Suprapubic skin (tissue), 4 donors: ENCODE data around the gene DOK6. TPM values are rescaled to one million over a fixed set of nuclear protein-coding genes. Genes with fewer than 3 reads are reported as not detected.
A peak's percentile ranks its signal among the peaks of the same experiment; 100 is the strongest.
"Not testable (repeated sequence)": the region's sequence is repeated elsewhere in the genome, so short reads cannot be mapped to it uniquely, and the experiment has no call there.

Experiments
- DNase-seq, 2 donors: peaks; one replicate each; pipeline ENCODE4 v3.0.0-alpha.2; 2019; ENCODE audit warnings: low spot score in 2 of 2
- H3K27ac ChIP-seq: fragments of 200-600 bp; sonication (generic); one replicate; pipeline ENCODE4 v1.5.1; 2019
- H3K27me3 ChIP-seq: fragments of 200-600 bp; sonication (generic); one replicate; pipeline ENCODE4 v1.5.1; 2019
- H3K36me3 ChIP-seq: fragments of 200-600 bp; sonication (generic); one replicate; pipeline ENCODE4 v1.5.1; 2019
- H3K4me1 ChIP-seq: fragments of 200-600 bp; sonication (generic); one replicate; pipeline ENCODE4 v1.5.1; 2019
- H3K4me3 ChIP-seq: fragments of 200-600 bp; sonication (generic); one replicate; pipeline ENCODE4 v1.5.1; 2019; ENCODE audit warnings: mild to moderate bottlenecking
- H3K9me3 ChIP-seq: fragments of 200-600 bp; sonication (generic); one replicate; pipeline ENCODE4 v1.5.1; 2019
- EP300 ChIP-seq: sonication (generic); formaldehyde crosslinking; IDR thresholded peaks from one replicate; pipeline ENCODE4 v1.6.1; 2017; ENCODE audit warnings: antibody characterized with exemption
- POLR2A ChIP-seq, 2 donors: fragments of 450-650 bp; IDR thresholded peaks; one replicate each; pipeline ENCODE4 v1.6.1; 2017; ENCODE audit warnings: antibody characterized with exemption in 2 of 2, mild to moderate bottlenecking in 2 of 2, moderate library complexity in 2 of 2
- POLR2AphosphoS5 ChIP-seq, 3 donors: sonication (generic); formaldehyde crosslinking; IDR thresholded peaks; one replicate each; pipeline ENCODE4 v1.6.1; 2017; ENCODE audit warnings: antibody characterized with exemption in 3 of 3
- WGBS: methylation state at CpG from one replicate; pipeline ENCODE4 v1.1.5; 2018; 5-methylcytosine and 5-hydroxymethylcytosine counted together
- total RNA-seq, 4 donors: library from RNA; depleted of rRNA; stranded (reverse); fragments of >200 nt; gene quantifications; one replicate each; pipeline ENCODE4 v1.1.0, GENCODE V29; 2016
- TF ChIP-seq, protein P1 (sequence below), 2 donors: fragments of 200-600 bp in 1 of 2; fragments of 450-650 bp in 1 of 2; sonication (generic) in 1 of 2; IDR thresholded peaks; one replicate each; pipeline ENCODE4 v1.5.1; 2016 to 2019; ENCODE audit warnings: antibody characterized with exemption in 2 of 2, mild to moderate bottlenecking in 1 of 2, moderate library complexity in 1 of 2

DOK6 gene
- under 1 TPM in 3 of 4 donors, not detected in 1; 0.21 to 0.80 (median 0.42) TPM for total RNA-seq

DNA sequence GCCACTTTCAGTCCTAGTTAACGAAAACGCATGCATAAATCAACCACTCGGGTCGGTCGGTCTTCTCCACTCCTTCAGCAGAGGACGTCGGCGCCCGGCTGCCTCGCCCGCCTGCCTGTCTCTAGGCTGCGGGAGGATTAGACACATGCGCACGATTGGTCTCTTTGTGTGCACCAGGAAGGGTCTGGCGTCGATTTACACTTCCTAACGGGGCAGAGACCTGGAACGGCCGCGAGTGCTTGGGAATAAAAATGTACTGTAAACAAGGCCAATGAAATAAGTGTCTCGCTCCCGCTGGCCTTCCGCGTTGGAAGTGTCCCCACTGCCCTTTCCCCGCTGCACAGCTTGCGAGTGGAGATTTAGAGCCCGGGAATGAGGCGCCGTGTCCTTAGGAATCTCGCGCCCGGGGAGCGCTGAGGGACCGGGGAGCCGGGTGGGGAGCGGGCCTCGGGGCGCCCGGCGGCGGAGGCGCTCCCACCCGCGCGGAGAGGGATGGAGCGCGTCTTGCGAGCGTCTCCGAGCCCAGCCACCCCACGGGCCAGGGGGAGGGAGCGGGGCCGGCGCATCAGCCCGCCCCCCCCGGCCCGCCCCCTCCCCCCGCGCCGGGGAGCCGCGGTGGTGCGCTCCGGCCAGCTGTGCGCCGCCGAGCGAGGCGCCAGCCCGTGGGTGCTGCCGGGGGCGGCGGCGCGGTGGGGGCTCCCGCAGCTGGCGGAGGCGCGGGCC is at the start of gene DOK6:
TSS of gene DOK6 (plus strand) at position 636 of the 723 bp plus-strand sequence.
- TF ChIP-seq, protein P1, sequence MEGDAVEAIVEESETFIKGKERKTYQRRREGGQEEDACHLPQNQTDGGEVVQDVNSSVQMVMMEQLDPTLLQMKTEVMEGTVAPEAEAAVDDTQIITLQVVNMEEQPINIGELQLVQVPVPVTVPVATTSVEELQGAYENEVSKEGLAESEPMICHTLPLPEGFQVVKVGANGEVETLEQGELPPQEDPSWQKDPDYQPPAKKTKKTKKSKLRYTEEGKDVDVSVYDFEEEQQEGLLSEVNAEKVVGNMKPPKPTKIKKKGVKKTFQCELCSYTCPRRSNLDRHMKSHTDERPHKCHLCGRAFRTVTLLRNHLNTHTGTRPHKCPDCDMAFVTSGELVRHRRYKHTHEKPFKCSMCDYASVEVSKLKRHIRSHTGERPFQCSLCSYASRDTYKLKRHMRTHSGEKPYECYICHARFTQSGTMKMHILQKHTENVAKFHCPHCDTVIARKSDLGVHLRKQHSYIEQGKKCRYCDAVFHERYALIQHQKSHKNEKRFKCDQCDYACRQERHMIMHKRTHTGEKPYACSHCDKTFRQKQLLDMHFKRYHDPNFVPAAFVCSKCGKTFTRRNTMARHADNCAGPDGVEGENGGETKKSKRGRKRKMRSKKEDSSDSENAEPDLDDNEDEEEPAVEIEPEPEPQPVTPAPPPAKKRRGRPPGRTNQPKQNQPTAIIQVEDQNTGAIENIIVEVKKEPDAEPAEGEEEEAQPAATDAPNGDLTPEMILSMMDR (IDR thresholded peaks at IDR 0.05) = no peak
- TF ChIP-seq EP300 (no peak), POLR2A (IDR thresholded peaks at IDR 0.05) (no peak), POLR2AphosphoS5 (IDR thresholded peaks at IDR 0.05) (no peak)
- H3K27me3 ChIP-seq = peaks cover 38% of the 10 kb centered on the region
- H3K27ac ChIP-seq = peak within 1 kb of the TSS; percentile 43
- 2% methylated on average over 40 of the region's 79 CpGs for WGBS
- peak within 1 kb of the TSS; percentile 48 for H3K4me3 ChIP-seq
- no peaks in the 10 kb centered on the region for H3K36me3 ChIP-seq
- H3K9me3 ChIP-seq = no peaks in the 10 kb centered on the region
- DNase-seq = peak in 1 of 2 donors; percentile 79
- peaks cover 21% of the 10 kb centered on the region for H3K4me1 ChIP-seq

DNA sequence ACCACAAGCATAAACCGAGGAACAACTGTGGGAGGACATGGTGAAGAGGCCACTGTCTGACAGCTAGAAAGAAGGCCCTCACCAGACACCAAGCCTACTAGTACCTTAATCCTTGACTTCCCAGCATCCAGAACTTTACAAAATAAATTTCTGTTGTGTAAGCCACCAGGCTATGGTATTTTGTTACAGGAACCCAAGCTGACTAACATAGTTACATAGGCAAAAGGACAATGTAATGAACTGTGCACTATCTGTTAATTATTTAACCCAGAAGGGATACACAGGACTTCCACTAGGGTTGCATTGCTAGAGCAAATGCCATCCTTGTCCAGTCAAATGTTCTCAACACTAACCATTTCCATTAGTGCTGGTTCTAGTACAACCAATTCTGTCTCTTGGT is 47.7 kb upstream of the DOK6 start:
- Histone ChIP-seq H3K27ac (no peak overlapping the region), H3K27me3 (no peaks in the 10 kb centered on the region), H3K4me3 (no peak overlapping the region), H3K9me3 (no peaks in the 10 kb centered on the region), H3K36me3 (no peaks in the 10 kb centered on the region), H3K4me1 (no peaks in the 10 kb centered on the region)
- WGBS = 90% methylated on average over 1 of the region's 1 CpG
- no peak for DNase-seq
- TF ChIP-seq, protein P1 (IDR thresholded peaks at IDR 0.05) = no peak
- TF ChIP-seq EP300 (no peak), POLR2A (IDR thresholded peaks at IDR 0.05) (no peak), POLR2AphosphoS5 (IDR thresholded peaks at IDR 0.05) (no peak)

DNA sequence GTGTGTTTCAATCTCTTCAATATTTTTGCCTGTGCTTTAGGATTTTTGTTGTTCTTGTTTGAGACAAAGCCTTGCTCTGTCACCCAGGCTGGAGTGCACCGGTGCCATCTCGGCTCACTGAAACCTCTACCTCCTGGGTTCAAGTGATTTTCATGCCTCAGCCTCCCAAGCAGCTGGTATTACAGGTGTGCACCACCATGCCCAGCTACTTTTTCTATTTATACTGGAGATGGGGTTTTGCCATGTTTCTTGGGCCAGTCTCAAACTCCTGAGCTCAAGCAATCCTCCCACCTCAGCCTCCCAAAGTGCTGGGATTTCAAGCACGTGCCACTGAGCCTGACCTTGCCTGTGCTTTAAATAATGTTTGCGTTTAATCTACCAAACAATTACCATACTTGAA is 43.1 kb upstream of the DOK6 start:
- H3K9me3 ChIP-seq = peaks cover 6% of the 10 kb centered on the region
- H3K4me1 ChIP-seq = no peaks in the 10 kb centered on the region
- no peak overlapping the region for H3K27ac ChIP-seq
- H3K27me3 ChIP-seq = no peaks in the 10 kb centered on the region
- 91% methylated on average over 4 of the region's 4 CpGs for WGBS
- DNase-seq = no peak
- no peaks in the 10 kb centered on the region for H3K36me3 ChIP-seq
- no peak overlapping the region for H3K4me3 ChIP-seq
- TF ChIP-seq EP300 (no peak), POLR2A (IDR thresholded peaks at IDR 0.05) (no peak), POLR2AphosphoS5 (IDR thresholded peaks at IDR 0.05) (no peak)
- TF ChIP-seq, protein P1 (IDR thresholded peaks at IDR 0.05) = no peak

DNA sequence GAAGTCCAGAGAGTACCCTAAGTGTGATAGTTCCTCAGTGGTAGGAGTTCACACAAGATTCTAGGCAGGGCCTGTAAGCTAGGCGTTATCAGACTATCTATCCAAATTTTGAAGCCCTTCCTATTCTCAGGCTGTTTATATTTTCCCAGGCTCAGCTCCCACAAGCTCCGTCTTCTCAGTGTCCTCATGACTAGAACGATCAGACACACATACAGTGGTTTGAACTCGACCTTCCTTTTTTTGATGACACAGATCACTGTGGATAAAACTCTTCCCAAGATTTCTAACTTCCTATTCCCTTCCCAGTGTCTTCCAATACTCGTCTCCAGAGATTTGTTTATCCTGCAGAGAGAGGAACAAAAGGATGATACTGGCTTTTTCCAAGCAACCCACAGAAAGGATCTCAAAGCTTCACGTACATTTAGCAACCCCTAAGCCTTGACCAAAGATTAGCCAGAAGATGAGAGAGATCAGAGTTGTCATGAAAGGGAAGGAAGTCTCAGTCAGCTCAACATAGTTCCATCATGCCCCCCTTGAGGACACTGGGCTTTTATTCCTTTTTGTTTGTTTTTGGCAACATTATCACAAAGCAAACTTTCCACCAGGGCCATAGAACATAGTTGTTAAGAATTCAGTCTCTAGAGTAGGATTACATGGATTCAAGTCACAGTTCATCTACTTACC is 42.3 kb upstream of the DOK6 start:
- Histone ChIP-seq H3K9me3 (peaks cover 6% of the 10 kb centered on the region), H3K27me3 (no peaks in the 10 kb centered on the region), H3K4me1 (no peaks in the 10 kb centered on the region), H3K27ac (no peak overlapping the region), H3K4me3 (no peak overlapping the region), H3K36me3 (no peaks in the 10 kb centered on the region)
- WGBS = 72% methylated on average over 6 of the region's 6 CpGs
- no peak for DNase-seq
- TF ChIP-seq, protein P1 (IDR thresholded peaks at IDR 0.05) = no peak
- TF ChIP-seq POLR2AphosphoS5 (IDR thresholded peaks at IDR 0.05) (no peak), EP300 (no peak), POLR2A (IDR thresholded peaks at IDR 0.05) (no peak)

DNA sequence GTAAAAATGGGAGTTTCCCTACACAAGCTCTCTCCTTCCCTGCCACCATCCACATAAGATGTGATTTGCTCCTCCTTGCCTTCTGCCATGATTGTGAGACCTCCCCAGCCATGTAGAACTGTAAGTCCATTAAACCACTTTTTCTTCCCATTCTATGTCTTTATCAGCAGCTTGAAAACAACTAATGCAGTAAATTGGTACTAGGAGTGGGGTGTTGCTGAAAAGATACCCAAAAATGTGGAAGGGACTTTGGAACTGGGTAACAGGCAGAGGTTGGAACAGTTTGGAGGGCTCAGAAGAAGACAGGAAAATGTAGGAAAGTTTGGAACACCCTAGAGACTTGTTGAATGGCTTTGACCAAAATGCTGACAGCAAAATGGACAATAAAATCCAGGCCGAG is 40.9 kb upstream of the DOK6 start:
- not testable (repeated sequence) for H3K27me3 ChIP-seq, H3K4me3 ChIP-seq, H3K4me1 ChIP-seq, H3K27ac ChIP-seq, H3K9me3 ChIP-seq, DNase-seq, H3K36me3 ChIP-seq
- WGBS = 89% methylated on average over 1 of the region's 1 CpG
